HG02981 (cell line): Measurements from ENCODE around the gene ABHD17C.

ENCODE experiments used
- ATAC-seq: cut with Tn5 transposase; IDR thresholded peaks from one replicate; pipeline ENCODE4 v1.9.1; 2021; ENCODE audit warnings: mild to moderate bottlenecking, moderate library complexity; ENCODE audit not compliant: unreplicated experiment

The ABHD17C gene

GRCh38 chr15:80783260-80783659 is 88.2 kb downstream of the ABHD17C start:
- no peak for ATAC-seq

GRCh38 chr15:80785335-80785734 is 90.2 kb downstream of the ABHD17C start:
- ATAC-seq: no peak

- no peak for ATAC-seq
These were observed 90.8 kb downstream of the ABHD17C start for GRCh38 chr15:80785811-80786354.

- ATAC-seq: no peak
These were observed 92.2 kb downstream of the ABHD17C start for GRCh38 chr15:80787316-80787715.

- no peak for ATAC-seq
These were observed 93.4 kb downstream of the ABHD17C start for GRCh38 chr15:80788536-80788935.

- no peak for ATAC-seq
These were observed 94.2 kb downstream of the ABHD17C start for GRCh38 chr15:80789296-80789695.

GRCh38 chr15:80789796-80790195 is 94.7 kb downstream of the ABHD17C start:
- no peak for ATAC-seq

GRCh38 chr15:80790236-80790635 is 95.1 kb downstream of the ABHD17C start:
- no peak for ATAC-seq

GRCh38 chr15:80791004-80791403 is 95.9 kb downstream of the ABHD17C start:
- ATAC-seq: no peak

GRCh38 chr15:80796407-80796806 is 101.3 kb downstream of the ABHD17C start:
- no peak for ATAC-seq

- no peak for ATAC-seq
These were observed 103.8 kb downstream of the ABHD17C start for GRCh38 chr15:80798911-80799310.

- ATAC-seq: no peak
These were observed 105.0 kb downstream of the ABHD17C start for GRCh38 chr15:80800067-80800466.

GRCh38 chr15:80801891-80802680 is 107.0 kb downstream of the ABHD17C start:
- no peak for ATAC-seq

- no peak for ATAC-seq
These were observed 108.7 kb downstream of the ABHD17C start for GRCh38 chr15:80803580-80804525.

GRCh38 chr15:80804970-80805495 is 109.9 kb downstream of the ABHD17C start:
- no peak for ATAC-seq
